Gastroesophageal sphincter (tissue), 4 donors: ENCODE measurements around the gene MAP1B. TPM values are rescaled to one million over a fixed set of nuclear protein-coding genes. Genes with fewer than 3 reads are reported as not detected.

ENCODE experiments used
- ATAC-seq: fragments of 150-250 bp; one replicate; pipeline ENCODE4 v1.9.1; 2016; ENCODE audit warnings: mild to moderate bottlenecking, moderate library complexity
- H3K27ac ChIP-seq, 4 donors: fragments of 200-600 bp; sonication (generic) in 3 of 4; 1 replicate in 3 of 4; 2 replicates in 1 of 4; pipeline ENCODE4 v1.5.1; 2016 to 2019
- H3K27me3 ChIP-seq: fragments of 200-600 bp; sonication (generic); one replicate; pipeline ENCODE4 v1.5.1; 2019
- H3K36me3 ChIP-seq, 2 donors: fragments of 200-600 bp; sonication (generic); one replicate each; pipeline ENCODE4 v1.5.1; 2019; ENCODE audit warnings: control low read depth in 1 of 2
- H3K4me1 ChIP-seq, 3 donors: fragments of 200-600 bp; sonication (generic); 1 replicate in 2 of 3; 2 replicates in 1 of 3; pipeline ENCODE4 v1.5.1; 2016 to 2019; ENCODE audit warnings: control low read depth in 2 of 3
- H3K4me3 ChIP-seq, 2 donors: fragments of 200-600 bp; sonication (generic); one replicate each; pipeline ENCODE4 v1.5.1; 2019; ENCODE audit warnings: mild to moderate bottlenecking in 1 of 2, moderate library complexity in 1 of 2
- H3K9me3 ChIP-seq, 3 donors: fragments of 200-600 bp; sonication (generic); one replicate each; pipeline ENCODE4 v1.5.1; 2017 to 2019; ENCODE audit warnings: control low read depth in 2 of 3
- CTCF ChIP-seq, 4 experiments: fragments of 200-600 bp in 2 of 4; fragments of 450-650 bp in 2 of 4; sonication (generic) in 1 of 4; IDR thresholded peaks; one replicate each; pipeline ENCODE4 v1.5.1; 2017 to 2019; ENCODE audit warnings: antibody characterized with exemption in 4 of 4, mild to moderate bottlenecking in 2 of 4, moderate library complexity in 2 of 4
- EP300 ChIP-seq: sonication (generic); formaldehyde crosslinking; IDR thresholded peaks from one replicate; pipeline ENCODE4 v1.6.1; 2017; ENCODE audit warnings: antibody characterized with exemption, mild to moderate bottlenecking
- POLR2A ChIP-seq, 2 donors: fragments of 450-650 bp; IDR thresholded peaks; one replicate each; pipeline ENCODE4 v1.6.1; 2017; ENCODE audit warnings: antibody characterized with exemption in 2 of 2, mild to moderate bottlenecking in 2 of 2, moderate library complexity in 1 of 2
- POLR2AphosphoS5 ChIP-seq: sonication (generic); formaldehyde crosslinking; IDR thresholded peaks from one replicate; pipeline ENCODE4 v1.6.1; 2017; ENCODE audit warnings: antibody characterized with exemption
- WGBS, 2 donors: methylation state at CpG; one replicate each; pipeline ENCODE4 v1.1.5; 2018; ENCODE audit warnings: low coverage in 1 of 2; 5-methylcytosine and 5-hydroxymethylcytosine counted together
- total RNA-seq, 4 donors: library from RNA; depleted of rRNA; stranded (reverse); fragments of >200 nt; gene quantifications; one replicate each; pipeline ENCODE4 v1.1.0, GENCODE V29; 2016

MAP1B gene
- total RNA-seq, 4 donors from 2014 or later, result 601 to 1,344 (median 738) TPM

DNA sequence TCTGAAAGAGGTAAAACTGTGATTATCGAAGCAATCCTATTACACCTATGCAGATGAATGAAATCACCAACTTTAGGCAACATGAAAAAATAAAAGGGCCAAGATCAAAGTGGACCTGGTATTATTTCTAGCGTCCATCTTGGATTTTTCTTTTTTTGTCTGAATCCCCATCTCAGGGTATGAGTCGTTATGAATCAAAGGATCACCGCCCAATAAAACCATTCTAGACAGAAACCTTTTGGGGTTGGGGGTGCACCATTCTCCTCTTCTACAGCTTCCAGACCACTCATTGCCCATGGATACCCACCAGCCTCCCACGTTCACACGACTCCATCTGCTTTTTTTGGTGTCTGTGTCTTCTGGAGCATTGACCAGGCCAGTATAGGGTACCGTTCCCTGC lies 33.4 kb downstream of the MAP1B start:
- TF ChIP-seq POLR2A (IDR thresholded peaks at IDR 0.05), result no peak
- TF ChIP-seq CTCF (IDR thresholded peaks at IDR 0.05), result no peak
- TF ChIP-seq POLR2AphosphoS5, result no peak
- Histone ChIP-seq H3K27me3 (no peaks in the 10 kb centered on the region), H3K27ac (peak overlapping the region; percentile 68 to 84 (median 83)), H3K4me1 (peaks cover 17 to 98% (median 37%) of the 10 kb centered on the region in 3 donors), H3K36me3 (no peaks in the 10 kb centered on the region), H3K9me3 (no peaks in the 10 kb centered on the region), H3K4me3 (no peak overlapping the region)
- no peak for ATAC-seq
- WGBS, 2 donors, result 94 to 99% methylated on average over 6 to 7 of the region's 7 CpGs

DNA sequence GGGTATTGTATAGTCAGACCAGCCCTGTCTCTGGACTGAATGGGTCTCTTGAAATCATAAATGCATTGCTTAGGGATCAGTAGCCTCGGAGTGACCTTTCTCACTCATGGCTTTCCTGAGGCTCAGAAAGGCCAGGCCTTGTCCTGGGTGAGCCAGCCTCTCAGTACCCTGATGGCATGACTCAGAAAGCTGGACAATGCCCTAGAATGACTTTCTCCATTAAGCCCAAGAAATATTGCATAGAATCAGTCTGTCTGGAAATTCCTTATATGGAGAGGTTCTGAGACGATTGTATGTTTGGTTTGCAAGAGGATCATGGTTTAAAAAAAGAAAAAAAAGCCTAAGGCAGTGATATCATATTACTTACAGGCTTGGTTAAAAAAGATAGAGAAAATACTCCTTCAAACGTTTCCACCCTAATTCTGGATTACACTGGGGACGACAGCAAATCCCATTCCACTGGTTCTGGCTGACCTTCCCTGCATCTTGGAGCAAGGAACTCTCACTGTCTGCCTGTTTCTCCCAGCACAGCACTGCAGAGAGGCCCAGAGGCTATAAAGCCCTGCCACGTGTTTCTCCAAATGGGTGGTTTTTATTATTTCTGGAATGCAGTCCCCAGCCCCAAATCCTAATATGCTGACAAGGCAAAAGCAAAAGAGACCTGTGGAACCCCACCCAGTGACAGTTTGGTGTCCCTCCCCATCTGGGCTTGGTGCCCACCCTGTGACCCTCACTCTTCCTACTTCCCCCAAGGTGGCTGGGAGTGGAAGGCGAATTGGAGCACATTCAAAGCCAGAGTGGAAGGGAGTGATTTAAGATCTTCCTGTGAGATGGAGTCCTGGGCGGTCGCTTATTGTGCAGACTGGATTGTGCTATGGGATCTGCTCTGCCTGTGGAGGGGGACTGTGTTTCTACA lies 34.4 kb downstream of the MAP1B start:
- no peaks in the 10 kb centered on the region for H3K27me3 ChIP-seq
- H3K9me3 ChIP-seq, result no peaks in the 10 kb centered on the region
- H3K27ac ChIP-seq, result peak overlapping the region; percentile 68 to 84 (median 83)
- WGBS, 2 donors, result 11 to 13% methylated on average over 3 to 5 of the region's 8 CpGs
- peaks cover 19 to 98% (median 39%) of the 10 kb centered on the region in 3 donors for H3K4me1 ChIP-seq
- peak; percentile 46 for TF ChIP-seq POLR2AphosphoS5
- no peak for TF ChIP-seq POLR2A (IDR thresholded peaks at IDR 0.05)
- no peak for TF ChIP-seq CTCF (IDR thresholded peaks at IDR 0.05)
- no peak for TF ChIP-seq EP300
- H3K4me3 ChIP-seq, result no peak overlapping the region
- H3K36me3 ChIP-seq, result no peaks in the 10 kb centered on the region
- peak; percentile 52 for ATAC-seq

- no peak for TF ChIP-seq POLR2A (IDR thresholded peaks at IDR 0.05)
- TF ChIP-seq POLR2AphosphoS5, result no peak
- TF ChIP-seq EP300, result no peak
- TF ChIP-seq CTCF (IDR thresholded peaks at IDR 0.05), result no peak
- peaks cover 25 to 98% (median 28%) of the 10 kb centered on the region in 3 donors for H3K4me1 ChIP-seq
- H3K9me3 ChIP-seq, result no peaks in the 10 kb centered on the region
- 75 to 100% methylated on average over 1 to 2 of the region's 2 CpGs for WGBS, 2 donors
- ATAC-seq, result no peak
- no peak overlapping the region for H3K4me3 ChIP-seq
- no peaks in the 10 kb centered on the region for H3K27me3 ChIP-seq
- H3K27ac ChIP-seq, result peak overlapping the region; percentile 73 to 84 (median 80)
- H3K36me3 ChIP-seq, result no peaks in the 10 kb centered on the region
Measured at GRCh38 chr5:72144762-72145161, 37.5 kb downstream of the MAP1B start.

- ATAC-seq, result peak; percentile 40
- peaks cover 27 to 98% (median 34%) of the 10 kb centered on the region in 3 donors for H3K4me1 ChIP-seq
- H3K9me3 ChIP-seq, result no peaks in the 10 kb centered on the region
- H3K27me3 ChIP-seq, result no peaks in the 10 kb centered on the region
- no peaks in the 10 kb centered on the region for H3K36me3 ChIP-seq
- peak overlapping the region; percentile 73 to 84 (median 80) for H3K27ac ChIP-seq
- TF ChIP-seq CTCF (IDR thresholded peaks at IDR 0.05) (no peak), POLR2A (IDR thresholded peaks at IDR 0.05) (no peak), EP300 (no peak), POLR2AphosphoS5 (peak; percentile 72)
- WGBS, 2 donors, result 8 to 17% methylated on average over 1 of the region's 1 CpG
- no peak overlapping the region for H3K4me3 ChIP-seq
Measured at GRCh38 chr5:72145348-72145747, 38.1 kb downstream of the MAP1B start.

DNA sequence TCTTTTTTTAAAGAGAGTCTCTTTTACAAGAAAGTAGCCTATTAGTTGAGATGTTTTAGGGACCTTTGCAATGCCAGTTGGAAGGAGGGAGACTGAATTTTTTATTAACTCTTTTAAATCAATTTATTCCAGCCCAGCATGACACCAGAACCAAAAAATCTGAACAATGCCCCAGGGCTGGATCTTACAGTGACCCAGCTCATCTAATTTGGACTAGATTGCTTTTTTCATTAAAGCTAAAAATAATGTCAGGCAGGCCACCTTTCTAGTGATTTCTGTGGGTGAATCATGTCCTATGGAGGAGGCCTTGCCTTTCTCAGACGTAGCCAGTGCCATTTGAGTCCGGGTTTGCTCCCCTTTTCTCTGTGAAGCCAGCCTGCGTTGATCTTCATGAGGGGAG lies 38.8 kb downstream of the MAP1B start:
- peak overlapping the region; percentile 73 to 84 (median 80) for H3K27ac ChIP-seq
- WGBS, 2 donors, result 71 to 74% methylated on average over 3 of the region's 3 CpGs

More for the DNA sequence above, 38.8 kb downstream of the MAP1B start:
- Histone ChIP-seq H3K27me3 (no peaks in the 10 kb centered on the region), H3K36me3 (no peaks in the 10 kb centered on the region), H3K9me3 (no peaks in the 10 kb centered on the region), H3K4me1 (peaks cover 29 to 98% (median 41%) of the 10 kb centered on the region in 3 donors), H3K4me3 (no peak overlapping the region)
- TF ChIP-seq POLR2A (IDR thresholded peaks at IDR 0.05) (no peak), POLR2AphosphoS5 (no peak), CTCF (IDR thresholded peaks at IDR 0.05) (no peak), EP300 (no peak)
- no peak for ATAC-seq
